HG03575 (cell line): Measurements from ENCODE around the gene NUDT13.

ENCODE experiments used
- ATAC-seq: cut with Tn5 transposase; IDR thresholded peaks from one replicate; pipeline ENCODE4 v1.9.1; 2021; ENCODE audit not compliant: unreplicated experiment, insufficient number of reproducible peaks, low FRiP score; ENCODE audit errors: extremely low read depth

Gene NUDT13

GRCh38 chr10:73110345-73110849 lies at the start of gene NUDT13:
Gene NUDT13, plus strand, starts transcription at chr10:73110455. Its CDS starts 3,911 bp downstream, at chr10:73114366.
- no peak for ATAC-seq

DNA sequence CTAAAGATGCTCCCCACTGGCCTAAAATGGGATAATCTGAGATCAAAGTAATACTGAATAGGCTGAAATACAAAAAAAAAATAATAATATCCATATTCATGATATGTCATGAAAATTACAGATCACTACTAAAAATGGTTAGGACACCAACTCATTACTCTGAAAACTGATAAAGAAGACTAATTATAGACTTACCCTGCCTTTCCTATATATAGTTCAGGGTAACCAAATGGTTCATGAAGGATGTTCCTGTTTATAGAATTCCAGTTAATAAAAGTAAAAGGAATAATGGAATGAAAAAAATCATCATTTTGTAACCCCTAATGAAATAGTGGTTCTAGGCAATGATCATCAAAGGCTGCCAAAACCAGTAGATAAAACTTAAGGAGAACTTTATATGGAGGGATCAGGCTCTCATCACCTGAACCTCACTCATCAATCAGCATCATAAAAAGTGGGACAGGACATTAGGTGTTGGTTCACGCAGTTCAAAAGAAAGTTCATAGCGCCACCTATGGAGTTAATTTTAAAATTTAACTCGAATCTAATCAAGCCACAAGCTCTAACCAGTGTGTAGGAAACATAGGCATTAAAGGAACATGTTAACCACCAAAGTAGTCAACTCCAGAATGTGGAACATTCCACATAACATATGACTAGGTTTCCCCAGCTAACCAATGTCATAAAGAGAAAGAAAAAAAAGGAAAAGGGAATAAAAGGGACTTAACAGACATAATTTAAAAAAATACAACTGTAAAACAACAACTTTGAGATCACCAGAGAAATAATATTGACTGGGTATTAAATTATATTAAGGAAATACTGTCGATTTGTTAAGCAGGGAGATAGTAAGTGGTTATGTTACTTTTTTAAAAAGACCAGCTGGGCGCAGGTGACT lies 49.3 kb upstream of the NUDT13 start:
- ATAC-seq = no peak

DNA sequence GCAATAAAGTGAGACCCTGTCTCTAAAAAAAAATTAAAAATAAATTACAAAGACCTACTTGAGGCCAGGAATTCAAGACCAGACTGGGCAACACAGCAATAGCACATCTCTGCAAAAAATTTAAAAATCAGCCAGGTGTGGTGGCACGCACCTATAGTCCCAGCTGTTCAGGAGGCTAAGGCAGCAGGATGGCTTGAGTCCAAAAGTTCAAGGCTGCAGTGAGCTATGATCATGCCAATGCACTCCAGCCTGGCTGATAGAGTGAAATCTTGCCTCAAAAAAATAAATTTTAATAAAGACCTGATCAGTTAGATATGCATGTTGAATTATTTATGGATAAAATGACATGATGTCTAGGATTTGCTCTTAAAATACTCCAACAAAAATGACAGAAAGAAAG lies 48.5 kb upstream of the NUDT13 start:
- no peak for ATAC-seq

DNA sequence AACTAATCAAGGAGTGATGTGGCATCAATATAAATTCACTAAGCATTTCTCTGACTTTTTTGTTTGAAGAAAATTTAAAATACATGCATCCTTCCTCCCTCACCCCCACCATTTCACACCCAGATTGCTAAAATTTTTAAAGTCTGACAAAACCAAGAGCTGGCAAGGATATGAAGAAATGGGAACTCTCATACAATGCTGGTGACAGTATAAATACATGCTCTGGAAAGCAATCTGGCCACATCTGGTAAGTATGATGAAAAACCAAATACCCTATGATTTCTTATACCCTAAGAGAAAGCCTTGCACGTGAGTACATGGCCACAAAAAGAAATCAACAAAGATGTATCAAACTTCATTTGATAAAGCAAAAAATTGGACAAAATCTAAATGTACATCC lies 44.8 kb upstream of the NUDT13 start:
- no peak for ATAC-seq

GRCh38 chr10:73073627-73074026 lies 36.6 kb upstream of the NUDT13 start:
- no peak for ATAC-seq

GRCh38 chr10:73075829-73076228 lies 34.4 kb upstream of the NUDT13 start:
- no peak for ATAC-seq

DNA sequence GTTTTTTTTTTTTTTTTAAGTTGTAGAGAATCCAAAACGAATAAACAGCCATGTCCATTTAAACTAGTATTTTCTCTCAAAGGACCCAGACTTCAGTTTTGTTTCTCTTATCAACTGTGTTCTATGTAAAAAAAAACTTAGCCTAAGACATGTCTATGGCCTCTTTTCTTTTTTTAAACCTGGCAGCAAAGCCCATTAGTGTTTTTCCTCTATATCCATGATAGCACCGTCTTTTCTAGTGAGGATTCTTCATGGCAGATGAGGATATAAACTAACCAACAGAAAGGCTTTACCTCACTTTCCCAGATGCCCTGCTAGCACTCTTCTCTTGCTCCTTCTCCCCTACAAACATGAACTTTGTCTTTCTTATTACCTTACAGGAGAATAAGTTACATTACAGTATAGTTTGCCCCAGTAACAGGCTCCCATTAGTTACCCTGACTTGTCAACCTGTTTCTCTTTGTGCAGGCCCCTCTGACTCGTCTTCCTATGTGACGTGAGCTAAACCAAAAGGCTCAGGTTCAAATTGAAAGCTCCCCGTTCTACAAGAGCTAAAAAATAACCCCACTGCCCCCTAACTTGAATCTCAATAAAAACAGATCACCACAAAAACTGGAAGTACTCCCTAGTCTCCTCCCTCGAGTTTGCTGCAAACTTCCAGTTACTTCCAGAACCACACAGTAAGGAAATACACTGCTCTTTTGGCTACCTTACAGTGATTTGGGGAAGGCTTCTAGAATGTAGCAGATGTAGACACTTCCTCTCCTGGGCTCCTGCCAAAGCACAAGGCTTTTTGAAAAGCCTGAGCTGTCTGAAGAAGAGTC lies 33.7 kb upstream of the NUDT13 start:
- no peak for ATAC-seq

DNA sequence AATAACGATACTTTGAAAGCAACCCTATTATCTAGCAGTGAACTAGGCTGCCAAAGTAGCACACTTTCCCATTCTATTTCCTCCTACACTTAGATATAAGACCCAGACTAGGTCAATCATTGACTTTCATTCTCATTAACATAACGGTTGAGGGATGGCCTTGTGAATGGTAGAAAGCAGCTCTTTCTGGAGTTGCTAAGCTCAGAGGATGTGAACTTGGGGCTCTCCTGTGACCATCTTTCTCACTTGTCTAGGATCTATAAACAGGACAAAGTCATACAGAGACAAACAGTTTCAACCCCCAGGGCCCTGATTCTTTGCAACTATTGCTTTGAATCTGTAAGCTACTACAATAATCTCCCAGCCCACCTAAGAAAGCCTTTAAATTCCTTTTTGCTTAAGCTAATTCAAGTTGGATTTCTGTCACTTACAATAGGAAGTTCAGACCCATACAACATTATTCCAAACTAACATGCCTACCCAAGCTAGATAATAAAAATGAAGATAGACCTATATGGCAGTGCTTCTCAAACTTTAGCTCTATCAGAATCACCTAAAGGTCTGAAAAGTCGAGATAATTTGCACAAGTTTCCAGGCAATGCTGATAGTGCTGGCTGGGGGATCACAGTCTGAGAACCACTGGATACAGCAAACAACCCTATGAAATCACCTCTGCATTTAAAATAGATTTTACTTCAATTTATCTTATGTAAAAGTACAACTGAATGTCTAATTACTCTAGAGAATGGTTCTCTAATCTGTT lies 30.3 kb upstream of the NUDT13 start:
- ATAC-seq = no peak

DNA sequence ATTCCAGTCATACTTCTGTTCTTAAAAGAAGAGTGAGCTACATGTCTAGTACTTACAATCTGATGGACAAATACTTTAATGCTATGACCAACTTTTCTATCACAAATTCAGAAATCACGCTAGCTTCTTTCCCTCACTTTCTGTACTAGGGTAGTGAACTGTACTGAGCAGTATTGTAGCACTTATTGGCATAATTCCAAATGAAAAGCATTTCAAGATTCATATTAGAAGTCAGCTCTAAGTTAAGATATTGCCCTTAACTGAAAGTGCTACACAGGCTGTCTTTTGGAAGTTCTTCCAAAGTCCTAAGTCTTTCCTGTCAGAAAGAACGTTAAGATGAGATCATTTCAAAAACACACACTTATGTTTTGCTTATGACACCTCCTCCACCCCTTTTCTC lies 27.0 kb upstream of the NUDT13 start:
- ATAC-seq = no peak

DNA sequence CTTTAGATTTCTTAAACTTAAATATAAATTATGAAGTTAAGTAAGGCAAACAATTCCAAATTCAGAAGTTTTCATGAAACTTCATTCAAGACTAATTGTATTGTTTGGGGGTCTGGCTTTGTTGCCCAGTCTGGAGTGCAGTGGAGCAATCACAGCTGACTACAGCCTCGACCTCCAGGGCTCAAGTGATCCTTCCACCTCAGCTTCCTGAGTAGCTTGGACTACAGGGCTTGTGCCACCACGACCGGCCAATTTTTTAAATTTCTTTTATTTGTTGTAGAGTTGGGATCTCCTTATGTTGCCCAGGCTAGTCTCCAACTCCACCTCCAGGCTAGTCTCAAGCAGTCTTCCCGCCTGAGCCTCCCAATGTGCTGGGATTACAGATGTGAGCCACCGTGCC lies 26.0 kb upstream of the NUDT13 start:
- no peak for ATAC-seq

DNA sequence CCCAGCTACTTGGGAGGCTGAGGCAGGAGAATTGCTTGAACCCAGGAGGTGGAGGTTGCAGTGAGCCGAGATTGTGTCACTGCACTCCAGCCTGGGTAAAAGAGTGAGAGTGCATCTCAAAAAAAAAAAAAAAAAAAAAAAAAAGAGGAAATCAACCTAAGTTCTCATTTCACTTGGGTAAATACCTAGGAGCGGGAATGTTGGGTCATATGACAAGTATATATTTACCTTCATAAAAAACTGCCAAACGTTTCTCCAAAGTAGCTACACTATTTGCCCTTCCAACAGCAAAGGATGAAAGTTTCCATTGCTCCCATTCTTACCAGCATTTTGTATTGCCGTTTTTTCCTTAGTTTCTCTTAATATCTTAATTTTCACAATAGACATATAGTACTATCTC lies 23.4 kb upstream of the NUDT13 start:
- ATAC-seq = no peak

GRCh38 chr10:73088304-73088703 lies 22.0 kb upstream of the NUDT13 start:
- ATAC-seq = no peak

DNA sequence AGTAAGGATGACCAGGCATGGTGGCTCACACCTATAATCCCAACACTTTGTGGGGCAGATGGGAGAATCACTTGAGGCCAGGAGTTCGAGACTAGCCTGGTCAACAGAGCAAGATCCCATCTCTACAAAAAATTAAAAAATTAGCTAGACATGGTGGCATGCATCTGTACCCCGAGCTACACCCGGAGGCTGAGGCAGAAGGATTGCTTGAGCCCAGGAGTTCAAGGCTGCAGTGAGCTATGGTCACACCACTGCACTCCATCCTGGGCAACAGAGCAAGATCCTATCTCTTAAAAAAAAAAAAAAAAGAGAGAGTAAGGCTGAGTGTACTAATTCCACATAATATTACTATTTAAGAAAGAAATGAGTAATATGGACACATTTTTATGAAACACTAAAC lies 17.4 kb upstream of the NUDT13 start:
- no peak for ATAC-seq

GRCh38 chr10:73093922-73094850 lies 16.1 kb upstream of the NUDT13 start:
- no peak for ATAC-seq

- ATAC-seq = no peak
These were observed 15.2 kb upstream of the NUDT13 start for GRCh38 chr10:73094986-73095480.

- no peak for ATAC-seq
These were observed 14.7 kb upstream of the NUDT13 start for GRCh38 chr10:73095481-73096021.

- no peak for ATAC-seq
These were observed 14.2 kb upstream of the NUDT13 start for GRCh38 chr10:73096041-73096448.
